IMR-90 (cell line): Measurements from ENCODE around the gene RNF145. TPM values are rescaled to one million over a fixed set of nuclear protein-coding genes. Genes with fewer than 3 reads are reported as not detected.

ENCODE experiments used
- ATAC-seq: fragments of 200-7000 bp; cut with Tn5 transposase; 2 replicates; pipeline ENCODE4 v1.9.1; 2020; ENCODE audit warnings: low read depth, mild to moderate bottlenecking, moderate library complexity
- BruUV-seq: library from RNA; stranded (reverse); fragments of 400-500 nt; replicated peaks from 2 replicates; lab custom pipeline; 2021; lab: Mats Ljungman, UMichigan
- CTCF ChIA-PET: fragments of 300-600 bp; formaldehyde crosslinking; extraction: SDS; loops from one replicate; lab custom pipeline; 2021; ENCODE audit warnings: antibody characterized with exemption; lab: Yijun Ruan, JAX
- POLR2A ChIA-PET: fragments of 300-600 bp; sonication (Branson Sonifier 250); formaldehyde crosslinking; loops from one replicate; lab custom pipeline; 2022; ENCODE audit warnings: antibody characterized with exemption; ENCODE audit not compliant: unreplicated experiment; lab: Charles Lee
- DNase-seq: peaks from one replicate; pipeline ENCODE4 v3.0.0; 2013
- H2AFZ ChIP-seq: replicated peaks from 2 replicates; pipeline ENCODE3; 2013; ENCODE audit warnings: low read length, mild to moderate bottlenecking; ENCODE audit not compliant: poor library complexity
- H2AK5ac ChIP-seq: 2 replicates; pipeline ENCODE4 v1.6.1; 2013; ENCODE audit warnings: low read depth, low read length, inconsistent platforms
- H2AK9ac ChIP-seq: replicated peaks from 2 replicates; pipeline ENCODE3; 2013; ENCODE audit warnings: mild to moderate bottlenecking, low read depth, low read length, moderate library complexity; ENCODE audit not compliant: poor library complexity
- H2BK120ac ChIP-seq: 2 replicates; pipeline ENCODE4 v1.6.1; 2013; ENCODE audit warnings: low read depth, low read length, inconsistent platforms
- H2BK15ac ChIP-seq: 3 replicates; pipeline ENCODE4 v1.6.1; 2013; ENCODE audit warnings: low read depth, low read length, inconsistent platforms
- H2BK20ac ChIP-seq: 2 replicates; pipeline ENCODE4 v1.6.1; 2013; ENCODE audit warnings: low read depth, mild to moderate bottlenecking, inconsistent platforms, low read length, moderate library complexity
- H2BK5ac ChIP-seq: 2 replicates; pipeline ENCODE4 v1.6.1; 2013; ENCODE audit warnings: mild to moderate bottlenecking, low read depth, low read length, inconsistent platforms; ENCODE audit not compliant: poor library complexity, severe bottlenecking
- H3K14ac ChIP-seq: replicated peaks from 2 replicates; pipeline ENCODE4 v1.6.1; 2013; ENCODE audit warnings: low read depth, low read length, inconsistent platforms
- H3K18ac ChIP-seq: 2 replicates; pipeline ENCODE4 v1.6.1; 2013; ENCODE audit warnings: low read depth, low read length, control low read depth
- H3K23ac ChIP-seq: 2 replicates; pipeline ENCODE4 v1.6.1; 2013; ENCODE audit warnings: low read depth, low read length, inconsistent platforms
- H3K27ac ChIP-seq: 2 replicates; pipeline ENCODE4 v1.5.1; 2013; ENCODE audit warnings: mild to moderate bottlenecking, control low read depth, low read length; ENCODE audit not compliant: insufficient read depth
- H3K27me3 ChIP-seq: 2 replicates; pipeline ENCODE4 v1.6.1; 2013; ENCODE audit warnings: low read length; ENCODE audit not compliant: control insufficient read depth, insufficient read depth
- H3K36me3 ChIP-seq: 2 replicates; pipeline ENCODE4 v1.6.1; 2013; ENCODE audit warnings: low read length, mixed read lengths; ENCODE audit not compliant: control insufficient read depth, insufficient read depth
- H3K4ac ChIP-seq: 2 replicates; pipeline ENCODE4 v1.6.1; 2013; ENCODE audit warnings: low read depth, low read length, inconsistent platforms
- H3K4me1 ChIP-seq: 2 replicates; pipeline ENCODE4 v1.6.1; 2013; ENCODE audit warnings: low read length, mixed read lengths; ENCODE audit not compliant: control insufficient read depth, insufficient read depth
- H3K4me2 ChIP-seq: 2 replicates; pipeline ENCODE4 v1.6.1; 2013; ENCODE audit warnings: low read depth, mild to moderate bottlenecking, control low read depth, low read length, moderate library complexity
- H3K4me3 ChIP-seq: 2 replicates; pipeline ENCODE4 v1.5.1; 2013; ENCODE audit warnings: low read depth, mild to moderate bottlenecking, control low read depth, low read length, moderate library complexity; ENCODE audit not compliant: insufficient read depth
- H3K56ac ChIP-seq: 2 replicates; pipeline ENCODE4 v1.6.1; 2013; ENCODE audit warnings: low read length, inconsistent platforms; ENCODE audit not compliant: insufficient read depth; ENCODE audit errors: extremely low read depth
- H3K79me1 ChIP-seq, 2 experiments: 2 replicates each; pipeline ENCODE4 v1.6.1; 2013; ENCODE audit warnings: low read length in 2 of 2, inconsistent platforms in 1 of 2, low read depth in 1 of 2
- H3K9ac ChIP-seq: 2 replicates; pipeline ENCODE4 v1.6.1; 2013; ENCODE audit warnings: low read depth, low read length, control low read depth
- H3K9me1 ChIP-seq: 2 replicates; pipeline ENCODE4 v1.6.1; 2013; ENCODE audit warnings: low read length, inconsistent platforms; ENCODE audit not compliant: insufficient read depth
- H3K9me3 ChIP-seq: 2 replicates; pipeline ENCODE4 v1.6.1; 2013; ENCODE audit warnings: low read length; ENCODE audit not compliant: control insufficient read depth, insufficient read depth
- H4K20me1 ChIP-seq: 2 replicates; pipeline ENCODE4 v1.6.1; 2013; ENCODE audit warnings: low read length, inconsistent platforms; ENCODE audit not compliant: insufficient read depth
- H4K5ac ChIP-seq: 2 replicates; pipeline ENCODE4 v1.6.1; 2013; ENCODE audit warnings: mild to moderate bottlenecking, low read depth, low read length, control low read depth
- H4K8ac ChIP-seq, 2 experiments: 2 replicates each; pipeline ENCODE4 v1.6.1; 2013; ENCODE audit warnings: low read depth in 2 of 2, low read length in 2 of 2, control low read depth in 1 of 2, inconsistent platforms in 1 of 2
- H4K91ac ChIP-seq: 2 replicates; pipeline ENCODE4 v1.6.1; 2013; ENCODE audit warnings: low read depth, low read length, inconsistent platforms; ENCODE audit not compliant: insufficient read depth
- BHLHE40 ChIP-seq: fragments of 150-350 bp; IDR thresholded peaks from 2 replicates; pipeline ENCODE4 v1.6.1; 2016; ENCODE audit warnings: mild to moderate bottlenecking, low read depth, low read length
- CEBPB ChIP-seq: IDR thresholded peaks from 2 replicates; pipeline ENCODE4 v1.6.1; 2012; ENCODE audit warnings: low read depth, low read length, improper control_type of control experiment
- CHD1 ChIP-seq: IDR thresholded peaks from 2 replicates; pipeline ENCODE4 v1.6.1; 2012; ENCODE audit warnings: low read depth, low read length, improper control_type of control experiment
- CTCF ChIP-seq: conservative IDR thresholded peaks from 2 replicates; pipeline ENCODE4 v1.5.1; 2012; ENCODE audit warnings: mild to moderate bottlenecking, low read depth, low read length, improper control_type of control experiment
- ELK1 ChIP-seq: fragments of 150-350 bp; IDR thresholded peaks from 2 replicates; pipeline ENCODE4 v1.6.1; 2016; ENCODE audit warnings: low read depth, mild to moderate bottlenecking, low read length, moderate library complexity, borderline replicate concordance
- FOS ChIP-seq: fragments of 150-350 bp; IDR thresholded peaks from 2 replicates; pipeline ENCODE4 v1.6.1; 2016; ENCODE audit warnings: low read depth, low read length
- MAFK ChIP-seq: IDR thresholded peaks from 2 replicates; pipeline ENCODE4 v1.6.1; 2012; ENCODE audit warnings: low read depth, low read length, improper control_type of control experiment
- MXI1 ChIP-seq: IDR thresholded peaks from 2 replicates; pipeline ENCODE4 v1.6.1; 2012; ENCODE audit warnings: low read depth, mild to moderate bottlenecking, low read length, moderate library complexity, borderline replicate concordance
- NFE2L2 ChIP-seq: fragments of 150-350 bp; IDR thresholded peaks from 2 replicates; pipeline ENCODE4 v1.6.1; 2016; ENCODE audit warnings: low read depth, mild to moderate bottlenecking, low read length
- POLR2A ChIP-seq: IDR thresholded peaks from 2 replicates; pipeline ENCODE4 v1.6.1; 2012; ENCODE audit warnings: mild to moderate bottlenecking, low read depth, low read length
- RAD21 ChIP-seq: IDR thresholded peaks from 2 replicates; pipeline ENCODE4 v1.6.1; 2012; ENCODE audit warnings: low read length, improper control_type of control experiment
- RCOR1 ChIP-seq: IDR thresholded peaks from 2 replicates; pipeline ENCODE4 v1.6.1; 2012; ENCODE audit warnings: mild to moderate bottlenecking, low read length, improper control_type of control experiment; ENCODE audit not compliant: insufficient replicate concordance
- RFX5 ChIP-seq: IDR thresholded peaks from 2 replicates; pipeline ENCODE4 v1.8.0; 2012; ENCODE audit warnings: low read depth, mild to moderate bottlenecking, low read length, moderate library complexity
- SMC3 ChIP-seq: fragments of 150-350 bp; IDR thresholded peaks from 2 replicates; pipeline ENCODE4 v1.6.1; 2016; ENCODE audit warnings: low read depth, mild to moderate bottlenecking, antibody characterized with exemption, low read length, moderate library complexity
- WGBS, 2 experiments: methylation state at CpG; one replicate each; pipeline versions ENCODE4 v1.1.5 to v1.1.7; 2013; ENCODE audit warnings: missing lambda C conversion rate in 2 of 2; ENCODE audit not compliant: insufficient read length in 1 of 2; ENCODE audit errors: extremely low coverage in 2 of 2; 5-methylcytosine and 5-hydroxymethylcytosine counted together
- dilution Hi-C: fragments of 300-500 bp; cut with HindIII; formaldehyde crosslinking; loops from one replicate; pipeline ENCODE4 v1.14.3; 2018; ENCODE audit warnings: low sequenced_read_pairs; ENCODE audit not compliant: unreplicated experiment
- in situ Hi-C: fragments of 300-500 bp; cut with MboI; formaldehyde crosslinking; loops from 3 replicates; pipeline ENCODE4 v1.14.3; 2019; ENCODE audit warnings: low sequenced_read_pairs, inconsistent platforms, mixed read lengths
- intact Hi-C: fragments of 100-400 bp; cut with micrococcal nuclease; formaldehyde crosslinking; loops from 2 replicates; pipeline ENCODE4 v1.10.0; 2022
- polyA plus RNA-seq, 3 experiments: library from polyadenylated mRNA; depleted of rRNA; stranded (reverse); fragments of >200 nt; gene quantifications; 2 replicates each; pipeline ENCODE4 v1.2.3, GENCODE V29; 2012; ENCODE audit warnings: low replicate concordance in 1 of 3
- total RNA-seq: library from RNA; depleted of rRNA; stranded (reverse); fragments of >200 nt; gene quantifications from 2 replicates; pipeline ENCODE4 v1.2.3, GENCODE V29; 2012
- TF ChIP-seq, protein P1 (sequence below): fragments of 150-350 bp; IDR thresholded peaks from 2 replicates; pipeline ENCODE4 v1.6.1; 2017; ENCODE audit warnings: mild to moderate bottlenecking, antibody characterized with exemption, low read length, low read depth

The RNF145 gene
- total and polyA plus RNA-seq, 2 of the 4 experiments (the other 2 are of a cell fraction) = 50.0 to 57.0 TPM

DNA sequence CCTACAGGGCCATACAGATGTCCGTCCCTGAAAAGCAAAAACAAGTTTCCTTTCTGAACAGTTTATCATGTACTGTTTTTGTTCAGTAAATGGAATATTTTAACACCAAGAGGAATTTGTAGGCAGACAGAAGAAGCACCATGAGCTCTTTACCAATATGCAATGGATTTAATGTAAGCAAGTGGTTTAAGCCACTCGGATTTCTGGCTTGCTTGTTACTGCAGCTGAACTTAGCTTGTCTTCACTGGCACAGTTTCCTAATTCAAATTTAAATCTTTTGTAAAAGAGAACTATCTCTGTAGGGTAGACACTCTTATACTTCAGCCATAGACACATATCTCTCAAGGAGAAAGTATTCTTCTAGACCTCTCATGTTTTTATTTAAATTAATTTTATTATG is 96.9 kb downstream of the RNF145 start:
- Histone ChIP-seq H4K5ac (no peak overlapping the region), H4K20me1 (no peaks in the 10 kb centered on the region), H2BK20ac (no peak overlapping the region), H3K4ac (no peak overlapping the region), H2AK5ac (no peak overlapping the region), H3K4me2 (no peak overlapping the region), H3K79me1 (no peaks in the 10 kb centered on the region), H3K9me3 (no peaks in the 10 kb centered on the region), H4K91ac (no peak overlapping the region), H2BK15ac (no peak overlapping the region), H3K23ac (no peak overlapping the region), H3K27ac (no peak overlapping the region), H3K14ac (no peak overlapping the region), H2BK5ac (no peak overlapping the region), H3K4me1 (no peaks in the 10 kb centered on the region), H3K36me3 (no peaks in the 10 kb centered on the region), H4K8ac (no peak overlapping the region), H3K18ac (no peak overlapping the region), H2AFZ (no peak overlapping the region), H3K9ac (no peak overlapping the region), H3K27me3 (peaks cover 15% of the 10 kb centered on the region), H3K56ac (no peak overlapping the region), H2BK120ac (no peak overlapping the region), H3K9me1 (no peaks in the 10 kb centered on the region), H3K4me3 (no peak overlapping the region), H2AK9ac (no peak overlapping the region)
- TF ChIP-seq POLR2A (no peak), RFX5 (no peak), ELK1 (no peak), MXI1 (no peak), NFE2L2 (no peak), RCOR1 (no peak), SMC3 (no peak), CTCF (no peak), RAD21 (no peak), CHD1 (no peak), BHLHE40 (no peak), MAFK (no peak), FOS (no peak), CEBPB (no peak)
- TF ChIP-seq, protein P1, sequence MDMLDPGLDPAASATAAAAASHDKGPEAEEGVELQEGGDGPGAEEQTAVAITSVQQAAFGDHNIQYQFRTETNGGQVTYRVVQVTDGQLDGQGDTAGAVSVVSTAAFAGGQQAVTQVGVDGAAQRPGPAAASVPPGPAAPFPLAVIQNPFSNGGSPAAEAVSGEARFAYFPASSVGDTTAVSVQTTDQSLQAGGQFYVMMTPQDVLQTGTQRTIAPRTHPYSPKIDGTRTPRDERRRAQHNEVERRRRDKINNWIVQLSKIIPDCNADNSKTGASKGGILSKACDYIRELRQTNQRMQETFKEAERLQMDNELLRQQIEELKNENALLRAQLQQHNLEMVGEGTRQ = no peak
- no peak for DNase-seq
- dilution Hi-C loops (no loop called here), in situ Hi-C loops (no loop called here), intact Hi-C loops (no loop called here)
- CTCF ChIA-PET = interaction anchor here (2.7 kb wide), 1 partner anchor 417 kb away, joined by 15 read pairs; no protein-coding TSS in a partner anchor
- POLR2A ChIA-PET = interaction anchor here (0.5 kb wide), 1 partner anchor 20 kb away, joined by 3 read pairs; no protein-coding TSS in a partner anchor
- WGBS, 2 experiments = no CpG with 5 or more reads among the region's 2 CpGs
- no peak for ATAC-seq
- no TSS peak for BruUV-seq
